ENCODE results near the gene RGS7.

DNA sequence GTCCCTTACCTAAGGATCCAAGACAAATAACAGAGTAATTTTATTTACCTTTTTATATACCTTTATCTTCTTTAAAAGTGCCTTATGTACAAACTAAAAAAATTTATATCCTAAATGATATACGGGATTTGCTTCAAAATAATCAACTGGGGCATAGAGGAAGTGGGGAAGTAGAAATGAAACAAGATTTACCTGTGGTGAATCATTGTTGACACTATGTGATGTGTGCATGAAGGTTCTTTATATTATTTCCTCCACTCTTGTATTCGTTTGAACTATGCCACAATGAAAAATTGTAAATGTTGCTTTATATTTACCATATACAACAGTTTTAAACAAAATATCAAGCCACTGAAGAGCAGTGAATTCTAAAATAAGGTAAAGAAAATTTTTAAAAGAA lies 13.0 kb downstream of the RGS7 start:
- TF ChIP-seq POLR2AphosphoS5 (IDR thresholded peaks at IDR 0.05) (no peak), CTCF (IDR thresholded peaks at IDR 0.05) (no peak), POLR2A (IDR thresholded peaks at IDR 0.05) (no peak)

All from gastroesophageal sphincter (tissue), 3 donors.